ENCODE measurements around the gene CIAO2B. TPM values are rescaled to one million over a fixed set of nuclear protein-coding genes. Genes with fewer than 3 reads are reported as not detected.

Gene CIAO2B
- polyA plus RNA-seq, 3 donors, result 121 to 140 (median 132) TPM

- H3K79me2 ChIP-seq (ENCODE audit: insufficient read depth, low read length), result no peaks in the 10 kb centered on the region
- H4K20me1 ChIP-seq (ENCODE audit: insufficient read depth, low read length), result no peaks in the 10 kb centered on the region
- no peak overlapping the region for H3K4me2 ChIP-seq (replicated peaks; ENCODE audit: extremely low read depth, low read length, poor library complexity, severe bottlenecking)
- Mint-ChIP-seq H3K4me1 (peaks cover 4% of the 10 kb centered on the region), H3K27me3 (ENCODE audit: low read depth in 3 of 3) (peaks cover 7 to 10% (median 10%) of the 10 kb centered on the region in 3 donors), H3K9me3 (no peaks in the 10 kb centered on the region), H3K4me3 (no peak overlapping the region), H3K36me3 (peaks cover 0 to 3% of the 10 kb centered on the region in 2 donors), H3K27ac (no peak overlapping the region)
- H3K27me3 ChIP-seq (ENCODE audit: control insufficient read depth in 2 of 2, insufficient read depth in 2 of 2, low read length in 2 of 2), result no peaks in the 10 kb centered on the region
- no peak for TF ChIP-seq CTCF (IDR thresholded peaks at IDR 0.05)
- no peak overlapping the region for H3K4me3 ChIP-seq (replicated peaks in 1 of 3; ENCODE audit: low read depth in 2 of 3, low read length in 3 of 3)
- intact Hi-C loops (cut with micrococcal nuclease), result loop anchor here (2.0 to 5.0 kb wide), 2 partner anchors 29 to 36 kb away; partner anchors contain the start of genes CIAO2B (in 1 of the 2) and RRAD (in 1 of the 2)
- H3K9ac ChIP-seq (ENCODE audit: insufficient read depth, low read length, poor library complexity, severe bottlenecking), result no peak overlapping the region
- WGBS (ENCODE audit: insufficient coverage), result 100% methylated on average over 2 of the region's 3 CpGs
- H2AFZ ChIP-seq (ENCODE audit: insufficient read depth, low read depth, low read length, poor library complexity, severe bottlenecking), result no peak overlapping the region
- H3K9me3 ChIP-seq (replicated peaks in 1 of 2; ENCODE audit: control insufficient read depth in 1 of 2, insufficient read depth in 1 of 2, low read length in 2 of 2), result no peaks in the 10 kb centered on the region
- no peaks in the 10 kb centered on the region for H3K4me1 ChIP-seq (ENCODE audit: control insufficient read depth in 1 of 2, insufficient read depth in 2 of 2, low read length in 2 of 2)
- no peak overlapping the region for H3K27ac ChIP-seq (ENCODE audit: low read depth in 1 of 2, low read length in 2 of 2)
- no peak for DNase-seq
- no peaks in the 10 kb centered on the region for H3K36me3 ChIP-seq (replicated peaks in 1 of 2; ENCODE audit: control insufficient read depth in 1 of 2, insufficient read depth in 2 of 2, low read length in 2 of 2)
Observed at GRCh38 chr16:66895999-66896398, 38.2 kb downstream of the CIAO2B start.

GRCh38 chr16:66895689-66895979, 38.6 kb downstream of the CIAO2B start:
- no peak overlapping the region for H3K4me3 Mint-ChIP-seq
- 98% methylated on average over 5 of the region's 5 CpGs for WGBS (ENCODE audit: insufficient coverage)
- Histone ChIP-seq H3K9me3 (replicated peaks in 1 of 2; ENCODE audit: control insufficient read depth in 1 of 2, insufficient read depth in 1 of 2, low read length in 2 of 2) (no peaks in the 10 kb centered on the region), H3K4me3 (replicated peaks in 1 of 3; ENCODE audit: low read depth in 2 of 3, low read length in 3 of 3) (no peak overlapping the region), H3K27ac (ENCODE audit: low read depth in 1 of 2, low read length in 2 of 2) (no peak overlapping the region), H3K36me3 (replicated peaks in 1 of 2; ENCODE audit: control insufficient read depth in 1 of 2, insufficient read depth in 2 of 2, low read length in 2 of 2) (no peaks in the 10 kb centered on the region), H3K4me2 (replicated peaks; ENCODE audit: extremely low read depth, low read length, poor library complexity, severe bottlenecking) (no peak overlapping the region), H2AFZ (ENCODE audit: insufficient read depth, low read depth, low read length, poor library complexity, severe bottlenecking) (no peak overlapping the region), H4K20me1 (ENCODE audit: insufficient read depth, low read length) (no peaks in the 10 kb centered on the region), H3K9ac (ENCODE audit: insufficient read depth, low read length, poor library complexity, severe bottlenecking) (no peak overlapping the region), H3K4me1 (ENCODE audit: control insufficient read depth in 1 of 2, insufficient read depth in 2 of 2, low read length in 2 of 2) (no peaks in the 10 kb centered on the region), H3K79me2 (ENCODE audit: insufficient read depth, low read length) (no peaks in the 10 kb centered on the region), H3K27me3 (ENCODE audit: control insufficient read depth in 2 of 2, insufficient read depth in 2 of 2, low read length in 2 of 2) (no peaks in the 10 kb centered on the region)
- DNase-seq, result no peak
- peaks cover 0 to 3% of the 10 kb centered on the region in 2 donors for H3K36me3 Mint-ChIP-seq
- intact Hi-C loops (cut with micrococcal nuclease), result loop anchor here (2.0 to 5.0 kb wide), 2 partner anchors 29 to 37 kb away; partner anchors contain the start of genes CIAO2B (in 1 of the 2) and RRAD (in 1 of the 2)
- H3K27ac Mint-ChIP-seq, result no peak overlapping the region
- no peaks in the 10 kb centered on the region for H3K9me3 Mint-ChIP-seq
- TF ChIP-seq CTCF (IDR thresholded peaks at IDR 0.05), result no peak
- peaks cover 7 to 10% (median 8%) of the 10 kb centered on the region in 3 donors for H3K27me3 Mint-ChIP-seq (ENCODE audit: low read depth in 3 of 3)
- peaks cover 4% of the 10 kb centered on the region for H3K4me1 Mint-ChIP-seq
